GM21723 (cell line): ENCODE data around the gene OR5K2.

Source experiments
- ATAC-seq: cut with Tn5 transposase; IDR thresholded peaks from one replicate; pipeline ENCODE4 v1.9.1; 2021; ENCODE audit warnings: mild to moderate bottlenecking, moderate library complexity; ENCODE audit not compliant: unreplicated experiment

OR5K2 gene

DNA sequence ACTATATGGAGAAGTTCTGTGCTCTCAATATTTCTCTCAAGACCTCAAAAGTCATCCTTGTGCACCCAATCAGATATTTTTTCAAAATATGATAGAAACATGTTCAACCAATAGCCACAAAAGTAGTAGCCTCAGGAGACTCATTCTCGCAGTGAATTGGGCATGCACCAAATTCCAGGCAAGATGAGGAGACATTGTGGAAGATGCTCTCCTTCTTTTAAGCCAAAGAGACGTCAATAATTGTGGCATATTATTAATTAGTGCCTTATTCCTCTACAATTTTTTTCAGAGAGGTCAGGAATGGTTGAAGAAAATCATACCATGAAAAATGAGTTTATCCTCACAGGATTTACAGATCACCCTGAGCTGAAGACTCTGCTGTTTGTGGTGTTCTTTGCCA is at the start of gene OR5K2:
Gene OR5K2 (plus strand): TSS at position 301 of the 400 bp plus-strand sequence. CDS start 0 bp downstream, at position 301.
- ATAC-seq: no peak

DNA sequence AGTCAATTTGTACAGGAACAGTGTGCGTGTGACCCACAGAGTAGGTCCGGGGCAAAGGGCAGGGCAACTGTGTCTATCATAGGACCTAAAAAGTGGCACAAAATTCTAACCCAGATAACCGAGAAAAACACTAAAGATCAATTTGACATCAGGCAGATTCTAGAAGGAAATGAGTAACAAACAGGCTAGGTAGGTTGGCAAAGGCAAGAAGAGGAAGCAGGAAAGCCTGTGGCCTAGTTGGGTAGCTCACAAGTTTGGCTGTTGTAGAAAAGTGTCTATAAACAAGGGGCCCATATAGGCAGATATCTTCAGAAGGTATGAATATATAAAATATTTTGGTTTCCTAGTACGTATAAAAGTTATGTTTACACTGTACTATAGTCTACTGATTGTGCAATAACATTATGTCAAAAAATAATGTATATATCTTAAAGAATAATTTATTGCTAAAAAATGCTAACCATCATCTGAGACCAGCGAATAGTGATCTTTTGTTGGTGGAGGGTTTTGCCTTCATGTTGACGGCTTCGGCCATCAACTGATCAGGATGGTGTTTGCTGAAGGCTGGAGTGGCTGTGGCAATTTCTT is 47.8 kb upstream of the OR5K2 start:
- peak; percentile 37 for ATAC-seq

DNA sequence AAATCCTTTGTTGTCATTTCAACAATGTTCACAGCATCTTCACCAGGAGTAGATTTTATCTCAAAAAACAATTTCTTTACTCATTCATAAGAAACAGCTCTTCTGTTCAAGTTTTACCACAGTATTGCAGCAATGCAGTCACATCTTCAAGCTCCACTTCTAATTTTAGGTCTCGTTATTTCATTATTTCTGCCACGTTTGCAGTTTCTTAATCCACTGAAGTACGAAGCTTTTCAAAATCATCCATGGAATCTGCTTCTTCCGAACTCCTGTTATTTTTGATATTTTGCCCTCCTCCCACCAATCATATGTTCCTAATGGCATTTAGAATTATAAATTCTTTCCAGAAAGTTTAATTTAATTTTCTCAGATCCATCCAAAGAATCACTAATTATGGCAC is 47.1 kb upstream of the OR5K2 start:
- ATAC-seq: no peak

DNA sequence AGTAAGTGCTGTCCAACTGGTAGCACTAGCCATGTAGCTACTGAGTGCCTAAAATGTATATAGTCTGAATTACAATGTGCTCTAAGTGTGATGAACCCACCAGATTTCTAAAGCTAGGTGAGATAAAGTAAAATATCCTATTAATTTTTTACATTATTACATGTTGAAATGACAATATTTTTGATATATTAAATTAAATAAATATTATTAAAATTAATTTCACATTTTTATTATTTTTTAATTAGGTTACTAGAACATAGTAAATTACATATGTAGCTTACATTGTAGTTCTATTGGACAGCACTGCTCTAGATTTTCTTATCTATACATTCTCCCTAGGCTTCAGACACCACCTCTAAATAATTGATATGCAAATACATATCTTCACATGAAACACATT is 43.7 kb upstream of the OR5K2 start:
- ATAC-seq: no peak

DNA sequence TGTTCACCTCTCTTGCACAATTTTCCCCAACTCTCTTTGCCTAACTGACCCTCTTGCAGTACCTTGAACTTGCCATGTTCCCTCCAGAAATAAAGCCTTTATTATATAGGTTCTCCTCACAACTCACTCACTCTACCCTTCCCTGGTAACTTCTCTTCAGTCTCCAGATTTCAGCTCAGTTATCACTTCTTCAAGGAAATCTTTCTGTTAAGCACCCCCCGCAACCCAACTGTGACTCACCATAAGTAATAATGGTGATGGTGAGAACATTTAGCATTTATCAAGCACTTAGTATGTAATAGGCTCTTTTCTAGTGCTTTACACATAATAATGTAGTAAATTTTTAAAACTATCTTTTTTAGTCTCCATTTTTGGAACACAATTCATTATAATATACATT is 42.6 kb upstream of the OR5K2 start:
- no peak for ATAC-seq

DNA sequence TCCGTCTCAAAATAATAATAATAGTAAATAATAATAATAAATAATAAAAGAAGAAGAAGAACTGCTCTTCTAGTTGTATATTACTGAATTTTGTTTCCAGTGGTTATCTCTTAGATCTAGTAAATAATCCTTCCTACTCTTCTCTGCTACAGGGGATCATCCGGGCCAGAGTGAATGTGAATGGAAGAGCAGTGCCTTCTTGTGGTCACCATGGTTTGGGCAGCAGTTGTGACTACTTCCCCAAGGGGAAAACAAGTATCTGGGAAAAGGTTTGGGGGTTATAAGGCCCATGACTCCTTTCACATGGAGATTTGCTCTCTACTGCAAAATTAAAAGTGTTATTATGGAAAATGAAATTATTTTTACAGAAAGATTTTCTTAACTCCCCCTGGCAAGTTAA is 39.9 kb upstream of the OR5K2 start:
- no peak for ATAC-seq

DNA sequence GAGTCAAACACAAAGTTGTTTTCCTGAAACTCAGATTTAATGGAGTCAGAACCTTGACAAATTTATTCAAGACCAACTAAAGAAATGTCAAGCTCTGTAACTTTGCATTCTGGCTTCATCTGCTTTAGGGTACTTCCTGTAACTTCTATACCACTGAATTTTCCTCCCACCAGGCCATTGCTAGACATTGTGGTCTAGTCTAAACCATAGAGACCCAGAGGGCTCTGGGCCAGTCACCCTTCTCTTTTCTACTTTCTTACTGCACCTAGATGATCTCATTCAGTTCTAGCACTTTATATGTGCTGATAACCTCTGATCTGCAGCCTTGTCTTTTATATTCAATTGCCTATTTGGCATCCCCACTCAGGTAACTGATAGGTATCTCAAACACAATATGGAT is 37.3 kb upstream of the OR5K2 start:
- no peak for ATAC-seq

DNA sequence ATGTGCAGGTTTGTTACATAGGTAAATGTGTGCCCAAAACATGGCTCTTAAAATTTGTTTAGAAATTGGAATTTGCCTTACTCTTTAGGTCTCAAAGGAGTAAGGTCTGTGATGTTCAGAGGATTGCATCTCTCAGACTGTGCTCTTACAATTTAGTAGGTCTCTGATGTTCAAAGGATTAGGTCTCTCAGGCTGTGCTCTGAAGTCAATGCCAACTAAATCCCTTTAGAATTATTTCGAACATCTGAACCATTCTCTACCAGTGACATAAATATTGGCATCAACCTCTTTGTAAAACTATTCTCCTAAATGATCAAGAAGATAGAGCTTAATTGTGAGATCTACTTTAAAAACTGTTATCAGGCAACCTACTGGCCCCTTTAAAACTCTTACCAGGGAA is 34.6 kb upstream of the OR5K2 start, which contains the start of gene OR5K1:
Gene OR5K1 (plus strand): TSS at position 301 of the 400 bp plus-strand sequence. CDS start 6,376 bp downstream, outside the sequence.
- ATAC-seq: no peak

DNA sequence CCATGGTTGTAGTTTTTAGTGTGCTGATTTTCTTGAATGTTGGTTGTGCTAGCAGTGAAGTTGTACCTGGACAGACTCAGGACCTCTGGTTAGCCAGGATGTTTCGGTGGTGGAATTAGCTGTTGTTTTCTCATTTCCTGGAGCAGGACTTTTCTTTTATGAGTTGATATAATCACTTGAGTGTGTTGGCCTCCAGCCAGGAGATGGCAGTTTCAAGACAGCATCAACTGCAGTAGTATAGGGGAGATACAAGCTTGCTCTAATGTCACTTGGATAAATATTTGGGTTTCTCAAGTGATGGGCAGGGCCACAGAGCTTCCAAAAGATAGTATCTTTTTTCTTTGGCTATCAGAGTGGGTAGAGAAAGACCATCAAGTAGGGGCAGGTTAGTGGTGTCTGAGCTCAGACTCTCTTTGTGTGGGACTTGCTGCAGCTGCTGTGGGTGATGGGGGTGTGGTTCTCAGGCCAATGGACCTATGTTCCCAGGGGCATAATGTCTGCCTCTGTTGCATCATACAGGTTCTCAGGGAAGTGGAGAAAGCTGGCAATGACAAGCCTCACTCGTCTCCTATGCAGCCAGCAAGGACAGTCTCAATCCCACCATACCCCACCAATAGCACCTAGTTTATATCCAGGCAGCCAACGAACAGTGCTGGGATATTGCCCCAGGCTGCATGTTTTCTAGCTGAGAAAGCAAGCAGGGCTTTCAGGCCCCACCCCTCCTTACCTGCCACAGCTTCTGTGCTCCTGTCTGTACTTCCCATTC is 14.6 kb upstream of the OR5K2 start:
- no peak for ATAC-seq

DNA sequence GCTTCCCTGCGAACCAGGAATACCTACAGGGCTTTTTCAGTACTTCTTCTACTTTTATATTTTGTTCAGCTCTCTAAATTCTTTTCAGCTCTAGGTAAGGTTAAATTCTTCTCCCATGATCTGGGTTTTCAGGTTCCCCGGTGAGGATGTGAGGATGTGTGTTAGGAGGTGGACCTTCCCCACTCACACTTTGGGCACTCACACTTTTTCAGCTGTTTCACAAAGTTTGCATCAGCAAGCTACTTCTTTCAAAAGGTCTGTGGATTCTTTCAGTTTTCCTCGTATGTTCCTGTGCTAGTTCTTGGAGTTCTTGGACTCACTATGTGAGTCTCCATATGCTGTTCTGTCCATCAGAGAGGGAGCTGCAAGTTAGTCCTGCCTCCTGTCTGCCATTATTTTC is 13.9 kb upstream of the OR5K2 start:
- no peak for ATAC-seq

DNA sequence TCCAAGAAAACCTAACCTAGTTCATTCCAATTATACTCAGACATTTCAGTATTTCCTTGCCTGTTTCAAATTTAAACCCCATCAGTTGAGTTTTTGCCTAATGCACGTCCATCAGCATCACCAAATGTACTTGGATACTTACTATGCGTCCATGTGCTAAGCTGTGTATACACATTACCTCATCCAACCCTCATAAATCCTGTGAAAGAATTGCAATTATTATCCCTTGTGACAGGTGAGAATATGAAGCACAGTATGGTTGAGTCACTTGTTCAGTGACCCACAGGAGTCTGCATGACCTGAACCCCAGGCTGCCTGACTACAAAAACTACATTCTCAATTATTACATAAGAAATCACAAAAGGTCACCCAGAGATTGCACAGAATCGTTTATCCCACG is 2.5 kb downstream of the OR5K2 start:
- ATAC-seq: no peak

DNA sequence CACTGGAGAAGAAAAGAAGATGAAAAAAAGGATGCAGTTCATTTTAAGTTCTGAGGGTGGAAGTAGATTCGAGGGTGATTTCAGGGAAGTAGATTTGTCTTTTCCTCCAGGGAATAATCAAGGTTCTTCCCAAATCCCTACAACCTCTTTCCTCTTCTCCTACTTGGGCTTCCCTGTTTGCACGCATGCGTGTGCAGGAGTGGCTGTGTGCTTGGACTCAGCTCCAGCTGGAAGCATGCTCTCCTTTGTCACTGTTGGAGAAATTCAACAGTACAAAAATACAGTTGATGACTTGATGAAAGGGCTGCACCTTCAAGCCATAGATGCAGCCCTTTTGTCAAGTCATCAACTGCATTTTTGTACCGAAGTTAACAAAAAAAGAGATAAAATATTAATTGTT is 3.8 kb downstream of the OR5K2 start:
- ATAC-seq: no peak

DNA sequence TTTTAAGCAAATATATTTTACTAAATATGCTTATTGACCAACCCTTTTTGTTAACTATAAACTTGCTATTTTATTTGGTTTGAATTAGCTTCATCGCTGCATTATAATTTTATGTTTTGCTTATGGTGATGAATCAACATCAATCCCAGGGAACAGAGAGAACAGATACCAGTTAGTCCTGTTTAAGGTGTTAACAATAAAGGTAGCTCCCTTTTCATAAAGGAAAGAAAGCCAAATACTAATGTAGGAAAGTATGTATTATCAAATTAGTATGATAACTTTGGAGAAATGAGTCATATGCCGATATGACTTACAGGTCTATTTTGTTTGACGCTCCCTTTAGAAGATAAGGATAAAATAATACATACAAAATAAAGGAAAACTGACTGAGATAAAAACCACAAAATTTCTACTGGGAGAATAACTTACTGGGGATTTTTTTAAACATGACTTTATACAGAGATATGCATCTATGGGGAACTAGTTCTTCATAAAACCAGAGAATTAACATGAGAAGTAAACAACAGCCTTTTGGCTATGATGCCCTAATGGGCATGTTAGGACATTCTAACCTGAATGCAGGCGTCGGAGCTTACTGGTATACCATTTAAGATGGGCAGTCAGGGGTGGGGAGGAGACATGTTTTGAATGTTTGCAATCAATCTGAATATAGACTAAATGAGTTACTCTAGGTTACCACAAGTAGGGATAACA is 4.5 kb downstream of the OR5K2 start:
- ATAC-seq: no peak

DNA sequence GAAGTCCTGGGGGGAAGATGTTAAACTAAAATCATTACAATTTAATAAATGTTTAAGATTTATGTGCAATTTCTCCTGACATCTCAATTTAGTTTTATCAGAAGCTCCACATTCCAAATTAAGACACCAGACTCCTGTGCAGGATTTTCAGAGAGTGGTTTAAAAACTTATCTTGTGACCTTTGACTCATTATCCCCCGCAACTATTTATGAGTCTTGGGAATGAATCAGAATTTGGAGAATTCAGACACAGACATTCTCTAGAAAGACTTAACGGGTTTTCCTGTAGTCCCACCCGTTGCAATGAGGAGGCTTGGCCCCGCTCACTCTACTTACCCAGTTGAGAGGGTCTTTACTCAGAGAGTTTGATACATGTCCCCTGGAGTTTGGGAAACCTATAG is 7.1 kb downstream of the OR5K2 start:
- ATAC-seq: no peak

DNA sequence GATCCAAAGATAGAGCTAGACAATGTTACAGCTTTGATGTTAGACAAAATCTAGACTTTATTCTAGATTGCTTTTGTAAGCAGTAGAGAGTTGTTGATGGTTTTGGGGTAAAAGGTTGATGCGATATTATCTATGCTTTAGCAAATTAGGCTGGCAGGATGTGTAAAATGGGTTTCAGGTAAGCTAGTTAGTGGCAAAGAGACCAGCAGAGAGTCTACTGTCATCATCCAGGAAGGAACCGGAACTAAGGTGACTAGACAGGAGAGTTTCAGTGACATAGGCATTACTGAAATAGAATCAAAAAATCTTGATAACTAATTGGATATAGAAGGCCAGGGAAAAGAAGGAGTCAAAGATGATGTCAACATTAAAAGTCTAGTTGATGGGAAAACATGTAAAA is 11.1 kb downstream of the OR5K2 start:
- ATAC-seq: no peak

DNA sequence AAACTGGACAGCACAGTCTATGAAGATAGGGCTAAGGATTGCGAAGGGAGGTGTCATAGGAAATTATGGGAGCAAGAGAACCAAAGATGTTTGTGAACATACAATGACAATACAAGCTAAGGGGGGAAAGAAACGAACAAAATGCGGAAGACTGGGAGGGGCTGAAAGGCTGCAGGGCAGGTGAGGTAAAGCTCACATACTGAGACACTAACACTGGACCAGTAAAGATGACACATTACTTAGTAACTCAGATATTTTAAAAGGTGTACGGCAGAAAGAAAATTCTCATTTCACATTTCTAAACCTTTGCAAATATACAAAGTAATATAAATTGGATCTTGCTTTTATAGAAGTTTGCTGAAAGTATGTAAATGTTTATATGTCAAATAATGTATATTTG is 15.1 kb downstream of the OR5K2 start:
- no peak for ATAC-seq

DNA sequence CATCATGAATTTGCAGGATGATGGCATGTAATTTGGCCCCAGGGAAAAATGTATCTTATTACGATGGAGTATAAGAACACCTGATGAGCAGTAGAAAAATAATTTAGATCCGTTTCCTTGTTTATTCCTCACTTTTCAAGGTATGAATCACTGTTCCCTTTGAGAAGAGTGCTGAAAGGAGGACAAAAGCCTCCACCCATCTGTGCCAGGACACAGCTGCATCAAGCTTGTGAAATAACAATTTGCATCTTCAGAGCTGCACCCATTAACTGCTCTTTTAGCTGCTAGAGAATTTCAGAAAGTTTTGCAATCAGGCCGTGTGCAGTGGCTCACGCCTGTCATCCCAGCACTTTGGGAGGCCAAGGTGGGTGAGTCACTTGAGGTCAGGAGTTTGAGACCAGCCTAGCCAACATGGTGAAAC is 15.6 kb downstream of the OR5K2 start:
- ATAC-seq: no peak

DNA sequence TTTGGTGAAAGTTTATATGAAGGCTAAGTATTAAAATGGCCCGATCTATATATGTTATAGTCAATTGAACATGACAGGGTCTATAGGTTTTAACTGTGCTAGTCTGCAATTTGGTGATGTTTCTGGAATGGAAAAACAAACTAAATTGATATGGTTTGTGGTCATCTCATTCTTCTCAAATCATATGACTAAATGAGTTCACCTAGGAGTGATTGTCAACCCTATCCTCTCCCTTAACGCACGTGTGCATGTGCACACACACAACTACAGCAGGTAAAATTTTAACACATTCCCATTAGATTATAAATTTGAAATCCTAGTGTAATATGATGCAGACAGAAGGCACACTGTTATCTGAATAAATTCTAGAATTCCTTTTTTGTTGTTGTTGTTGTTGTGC is 16.3 kb downstream of the OR5K2 start:
- no peak for ATAC-seq

DNA sequence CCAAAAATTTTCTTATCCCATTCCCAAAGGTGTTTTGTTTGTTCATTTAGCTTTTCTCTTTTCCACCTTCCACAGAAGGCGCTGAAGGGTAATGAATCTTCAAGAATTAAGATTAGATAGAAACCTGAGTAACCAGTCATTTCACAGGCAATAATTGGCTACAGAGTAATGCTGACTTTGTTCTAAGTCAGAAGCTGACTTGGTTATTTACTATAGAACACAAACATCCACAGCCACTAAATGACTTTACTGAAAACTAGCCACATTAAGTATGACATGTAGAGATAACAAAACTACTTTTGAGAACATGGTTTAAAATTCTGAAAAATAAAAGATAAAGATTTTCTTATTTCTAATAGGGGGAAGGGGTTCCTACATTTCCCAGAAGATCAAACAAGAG is 17.5 kb downstream of the OR5K2 start:
- ATAC-seq: no peak

DNA sequence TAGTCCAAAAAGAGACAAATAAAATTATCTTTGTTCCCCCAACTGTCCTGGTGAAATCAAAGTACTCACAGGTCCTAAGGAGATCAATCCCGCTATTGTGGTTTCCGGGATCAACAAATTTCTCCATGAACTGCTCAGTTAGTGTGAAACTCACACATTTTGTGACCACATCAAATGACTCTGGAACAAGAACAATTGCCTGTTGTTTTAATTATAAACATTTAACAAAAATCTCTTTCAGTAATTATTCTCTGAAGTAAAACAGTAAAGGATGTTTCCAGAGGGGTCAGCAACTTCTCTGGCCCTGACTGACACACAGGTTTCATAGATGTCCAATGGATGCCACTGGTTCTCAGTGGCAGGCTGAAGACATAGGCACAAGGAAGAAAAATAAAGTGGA is 21.3 kb downstream of the OR5K2 start:
- no peak for ATAC-seq

DNA sequence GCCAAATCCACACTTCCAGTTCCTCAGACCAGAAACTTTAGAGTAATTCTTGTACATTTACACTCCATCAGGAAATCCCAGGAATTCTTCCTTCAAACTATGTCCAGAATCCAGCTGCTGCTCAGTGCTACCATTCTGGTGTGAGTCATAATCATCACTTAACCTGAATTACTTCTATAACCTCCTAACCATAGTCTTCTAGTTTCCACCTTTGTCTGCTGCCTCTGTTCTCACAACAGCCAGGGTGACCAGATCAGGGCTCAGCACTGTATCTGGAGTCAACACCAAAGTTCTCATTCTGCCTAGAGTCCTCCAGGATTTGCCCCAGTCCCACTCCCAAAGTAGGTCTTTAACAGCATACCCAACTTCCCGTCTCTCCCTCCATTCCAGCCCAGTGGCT is 21.9 kb downstream of the OR5K2 start:
- no peak for ATAC-seq

DNA sequence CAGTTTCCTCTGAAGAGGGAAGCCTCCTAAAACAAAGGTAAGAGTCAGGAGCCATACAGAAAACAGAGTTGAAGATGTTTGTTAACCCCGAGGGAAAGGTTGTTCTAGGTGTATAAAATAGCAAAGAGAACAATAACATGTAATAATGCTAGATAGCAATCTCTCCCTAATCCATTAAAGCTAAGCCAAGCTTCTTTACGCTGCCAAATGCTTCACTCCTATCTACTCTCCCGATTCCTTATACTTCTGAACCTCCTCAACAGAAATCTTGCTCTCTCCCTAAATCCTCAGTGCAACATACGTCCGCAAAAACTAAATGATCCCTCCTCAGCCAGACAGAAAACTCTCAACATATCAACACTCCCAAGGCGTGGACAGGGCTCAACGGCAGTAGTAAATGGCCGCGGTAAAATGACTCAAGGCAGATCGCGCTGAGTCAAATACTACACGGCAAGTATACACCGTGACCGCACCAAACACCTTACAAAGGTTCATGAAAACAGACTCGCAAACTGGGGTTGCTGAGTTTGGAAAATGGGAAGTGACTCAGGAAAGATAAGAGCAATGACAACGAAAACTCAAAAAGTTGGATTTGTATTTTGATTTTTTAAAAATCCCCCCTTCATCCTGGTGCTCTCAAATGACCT is 24.5 kb downstream of the OR5K2 start:
- peak; percentile 38 for ATAC-seq
